Keratinocyte (primary cell): Measurements from ENCODE around the gene ALOX5AP.

Experiments used
- CTCF ChIP-seq, 3 experiments: IDR thresholded peaks in 1 of 3; conservative IDR thresholded peaks in 1 of 3; optimal IDR thresholded peaks in 1 of 3; 2 replicates in 2 of 3; 3 replicates in 1 of 3; pipeline versions ENCODE3 to v1.5.1; 2011; ENCODE audit warnings: low read length in 3 of 3, mild to moderate bottlenecking in 3 of 3, moderate library complexity in 2 of 3, control low read depth in 1 of 3, inconsistent platforms in 1 of 3; ENCODE audit not compliant: insufficient read depth in 2 of 3; ENCODE audit errors: extremely low read depth in 1 of 3
- EZH2 ChIP-seq: IDR thresholded peaks from one replicate; pipeline ENCODE4 v1.6.1; 2012; ENCODE audit warnings: inconsistent platforms, mild to moderate bottlenecking, low read length, moderate library complexity

GRCh38 chr13:30732046-30732390, 3.3 kb upstream of the ALOX5AP start:
- TF ChIP-seq CTCF (optimal IDR thresholded peaks at IDR 0.05 in 1 of 3, IDR thresholded peaks at IDR 0.05 in 1 of 3, conservative IDR thresholded peaks at IDR 0.05 in 1 of 3; ENCODE audit: extremely low read depth in 1 of 3, insufficient read depth in 2 of 3, low read length in 3 of 3): no peak
- TF ChIP-seq EZH2: no peak
